Trophoblast cell (in vitro differentiated cells and primary cell): Measurements from ENCODE around the gene EIF4E3.

Experiments used
- DNase-seq, 2 donors: peaks; one replicate each; pipeline ENCODE4 v3.0.0-alpha.2; 2016
- H2AFZ ChIP-seq: 2 replicates; pipeline ENCODE4 v1.6.1; 2013; ENCODE audit warnings: low read length, moderate library complexity, mild to moderate bottlenecking; ENCODE audit not compliant: insufficient read depth, poor library complexity
- H2AK5ac ChIP-seq: 2 replicates; pipeline ENCODE4 v1.6.1; 2013; ENCODE audit warnings: mild to moderate bottlenecking, low read length
- H2BK120ac ChIP-seq: 2 replicates; pipeline ENCODE4 v1.6.1; 2013; ENCODE audit warnings: low read length, mild to moderate bottlenecking, moderate library complexity; ENCODE audit not compliant: insufficient read depth, poor library complexity
- H2BK12ac ChIP-seq: 2 replicates; pipeline ENCODE4 v1.6.1; 2013; ENCODE audit warnings: mild to moderate bottlenecking, low read length, moderate library complexity
- H2BK5ac ChIP-seq: 2 replicates; pipeline ENCODE4 v1.6.1; 2013; ENCODE audit warnings: low read length, low read depth, moderate library complexity, mild to moderate bottlenecking; ENCODE audit not compliant: poor library complexity
- H3K14ac ChIP-seq: 2 replicates; pipeline ENCODE4 v1.6.1; 2013; ENCODE audit warnings: mild to moderate bottlenecking, low read length
- H3K18ac ChIP-seq: 2 replicates; pipeline ENCODE4 v1.6.1; 2013; ENCODE audit warnings: mild to moderate bottlenecking, low read length
- H3K23ac ChIP-seq: 2 replicates; pipeline ENCODE4 v1.6.1; 2013; ENCODE audit warnings: low read length
- H3K27ac ChIP-seq: 2 replicates; pipeline ENCODE4 v1.5.1; 2013; ENCODE audit warnings: low read depth, mild to moderate bottlenecking, inconsistent platforms, low read length, moderate library complexity
- H3K27me3 ChIP-seq: 2 replicates; pipeline ENCODE4 v1.6.1; 2013; ENCODE audit warnings: inconsistent platforms, mild to moderate bottlenecking, low read length, moderate library complexity; ENCODE audit not compliant: insufficient read depth
- H3K36me3 ChIP-seq, 2 experiments: 1 replicate in 1 of 2; 2 replicates in 1 of 2; pipeline ENCODE4 v1.6.1; 2013; ENCODE audit warnings: low read length in 2 of 2, mild to moderate bottlenecking in 2 of 2, moderate library complexity in 1 of 2; ENCODE audit not compliant: insufficient read depth in 2 of 2, control insufficient read depth in 1 of 2
- H3K4ac ChIP-seq: 2 replicates; pipeline ENCODE4 v1.6.1; 2013; ENCODE audit warnings: low read depth, mild to moderate bottlenecking, low read length, moderate library complexity
- H3K4me1 ChIP-seq, 2 experiments: 1 replicate in 1 of 2; 2 replicates in 1 of 2; pipeline ENCODE4 v1.6.1; 2013; ENCODE audit warnings: low read length in 2 of 2, mild to moderate bottlenecking in 2 of 2, moderate library complexity in 1 of 2; ENCODE audit not compliant: insufficient read depth in 2 of 2, control insufficient read depth in 1 of 2
- H3K4me2 ChIP-seq: 2 replicates; pipeline ENCODE4 v1.6.1; 2013; ENCODE audit warnings: inconsistent platforms, mild to moderate bottlenecking, low read length, moderate library complexity
- H3K4me3 ChIP-seq: 2 replicates; pipeline ENCODE4 v1.5.1; 2013; ENCODE audit warnings: mild to moderate bottlenecking, low read depth, low read length, inconsistent platforms
- H3K79me1 ChIP-seq: one replicate; pipeline ENCODE4 v1.6.1; 2013; ENCODE audit warnings: low read length
- H3K79me2 ChIP-seq: 2 replicates; pipeline ENCODE4 v1.6.1; 2013; ENCODE audit warnings: low read length, mild to moderate bottlenecking; ENCODE audit not compliant: control insufficient read depth, insufficient read depth, poor library complexity
- H3K9ac ChIP-seq: 2 replicates; pipeline ENCODE4 v1.6.1; 2013; ENCODE audit warnings: mild to moderate bottlenecking, low read length
- H3K9me3 ChIP-seq: 2 replicates; pipeline ENCODE4 v1.6.1; 2013; ENCODE audit warnings: low read depth, mild to moderate bottlenecking, control low read depth, inconsistent platforms, low read length; ENCODE audit not compliant: insufficient read depth
- H4K12ac ChIP-seq: 2 replicates; pipeline ENCODE4 v1.6.1; 2013; ENCODE audit warnings: low read depth, mild to moderate bottlenecking, low read length, moderate library complexity
- H4K8ac ChIP-seq: 2 replicates; pipeline ENCODE4 v1.6.1; 2013; ENCODE audit warnings: low read depth, mild to moderate bottlenecking, low read length, moderate library complexity
- H4K91ac ChIP-seq: one replicate; pipeline ENCODE4 v1.6.1; 2013; ENCODE audit warnings: low read depth, mild to moderate bottlenecking, low read length, moderate library complexity
- WGBS: extraction: QIAGEN DNeasy Blood & Tissue Kit; methylation state at CpG from one replicate; pipeline ENCODE4 v1.1.7; 2013; ENCODE audit warnings: missing lambda C conversion rate; ENCODE audit not compliant: insufficient read length, insufficient coverage; ENCODE audit errors: extremely low coverage; 5-methylcytosine and 5-hydroxymethylcytosine counted together

EIF4E3 gene

DNA sequence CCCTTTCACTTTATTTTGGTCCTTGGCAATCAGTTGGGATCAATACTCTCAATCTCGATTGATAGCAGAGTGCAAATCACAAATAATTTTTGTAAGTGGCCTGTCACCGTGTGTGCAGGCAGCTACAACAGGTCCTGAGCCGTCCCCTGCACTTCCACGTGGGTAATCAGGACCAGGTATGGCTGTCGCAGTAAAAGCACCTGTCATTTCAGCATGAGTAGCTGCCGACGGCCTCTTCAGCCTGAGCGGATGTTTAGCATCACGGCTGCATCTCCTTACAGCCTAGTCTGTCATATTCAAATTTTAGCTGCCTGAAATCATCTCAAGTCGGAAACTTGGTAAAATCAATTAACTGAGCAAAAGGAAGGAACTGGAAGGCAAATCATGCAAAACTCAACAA is 88.7 kb downstream of the EIF4E3 start:
- Histone ChIP-seq H4K8ac (no peak overlapping the region), H3K9me3 (no peaks in the 10 kb centered on the region), H4K12ac (no peak overlapping the region), H3K14ac (no peak overlapping the region), H3K4me1 (no peaks in the 10 kb centered on the region), H3K23ac (no peak overlapping the region), H3K18ac (no peak overlapping the region), H3K27ac (no peak overlapping the region), H2BK5ac (no peak overlapping the region), H3K79me1 (no peaks in the 10 kb centered on the region), H4K91ac (no peak overlapping the region), H2AFZ (no peak overlapping the region), H2BK120ac (no peak overlapping the region), H3K4me2 (no peak overlapping the region), H3K4ac (no peak overlapping the region), H3K9ac (no peak overlapping the region), H2BK12ac (no peak overlapping the region), H2AK5ac (no peak overlapping the region), H3K79me2 (no peaks in the 10 kb centered on the region), H3K27me3 (no peaks in the 10 kb centered on the region), H3K36me3 (no peaks in the 10 kb centered on the region), H3K4me3 (no peak overlapping the region)
- no CpG with 5 or more reads among the region's 10 CpGs for WGBS
- DNase-seq = no peak

DNA sequence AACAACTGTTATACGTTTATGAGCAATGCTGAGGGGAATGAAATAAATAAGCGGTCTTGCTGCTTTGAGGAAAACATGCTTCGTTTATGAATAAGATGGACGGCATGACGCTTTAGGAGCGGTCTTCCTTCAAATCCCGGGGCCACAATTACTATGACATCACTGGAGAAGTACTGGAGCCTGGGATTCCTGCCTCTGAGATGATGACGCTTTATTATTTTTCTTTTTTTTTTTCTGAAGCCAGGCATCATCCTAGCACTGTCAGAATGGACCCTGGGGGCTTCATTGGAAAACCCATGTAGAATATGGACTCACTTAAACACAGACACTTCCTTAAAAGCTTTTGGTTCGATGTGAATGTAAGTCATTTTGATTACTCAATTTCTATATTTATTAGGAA is 89.2 kb downstream of the EIF4E3 start:
- Histone ChIP-seq H3K9me3 (no peaks in the 10 kb centered on the region), H4K8ac (no peak overlapping the region), H2BK5ac (no peak overlapping the region), H3K79me1 (no peaks in the 10 kb centered on the region), H2BK120ac (no peak overlapping the region), H3K9ac (no peak overlapping the region), H4K91ac (no peak overlapping the region), H3K4me3 (no peak overlapping the region), H3K23ac (no peak overlapping the region), H3K4ac (no peak overlapping the region), H2BK12ac (no peak overlapping the region), H3K18ac (no peak overlapping the region), H4K12ac (no peak overlapping the region), H3K14ac (no peak overlapping the region), H2AFZ (no peak overlapping the region), H2AK5ac (no peak overlapping the region), H3K36me3 (no peaks in the 10 kb centered on the region), H3K27me3 (no peaks in the 10 kb centered on the region), H3K4me1 (no peaks in the 10 kb centered on the region), H3K27ac (no peak overlapping the region), H3K79me2 (no peaks in the 10 kb centered on the region), H3K4me2 (no peak overlapping the region)
- no peak for DNase-seq
- WGBS = no CpG with 5 or more reads among the region's 9 CpGs

DNA sequence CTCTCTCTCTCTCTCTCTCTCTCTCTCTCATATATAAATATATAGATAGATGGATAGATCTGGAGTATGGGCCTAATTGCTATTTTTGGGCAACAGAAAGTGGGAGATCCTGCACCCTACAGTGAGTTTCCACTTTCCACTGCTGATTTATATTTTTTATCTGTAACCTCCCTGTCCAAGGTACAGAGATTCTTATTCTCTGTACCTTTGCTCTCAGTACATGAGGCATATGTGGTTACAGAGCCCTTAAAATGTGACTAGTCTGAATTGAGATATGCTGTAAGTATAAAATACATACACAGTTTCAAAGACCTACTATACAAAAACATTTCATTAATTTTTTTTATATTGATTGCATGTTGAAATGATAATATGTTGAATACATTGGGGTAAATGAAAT is 90.5 kb downstream of the EIF4E3 start:
- H2BK5ac ChIP-seq = no peak overlapping the region
- no peaks in the 10 kb centered on the region for H3K9me3 ChIP-seq
- H3K27ac ChIP-seq = no peak overlapping the region
- H3K79me1 ChIP-seq = no peaks in the 10 kb centered on the region
- no peak overlapping the region for H3K23ac ChIP-seq
- no peaks in the 10 kb centered on the region for H3K27me3 ChIP-seq
- no peak overlapping the region for H3K4me3 ChIP-seq
- no peak overlapping the region for H3K18ac ChIP-seq
- H3K4me2 ChIP-seq = no peak overlapping the region
- H4K12ac ChIP-seq = no peak overlapping the region
- no peak overlapping the region for H3K4ac ChIP-seq
- H2AFZ ChIP-seq = no peak overlapping the region
- no peaks in the 10 kb centered on the region for H3K79me2 ChIP-seq
- H3K9ac ChIP-seq = no peak overlapping the region
- no peak overlapping the region for H4K8ac ChIP-seq
- H3K4me1 ChIP-seq = no peaks in the 10 kb centered on the region
- no peak overlapping the region for H4K91ac ChIP-seq
- H2BK12ac ChIP-seq = no peak overlapping the region
- H3K36me3 ChIP-seq = no peaks in the 10 kb centered on the region
- no peak overlapping the region for H2AK5ac ChIP-seq
- H2BK120ac ChIP-seq = no peak overlapping the region
- H3K14ac ChIP-seq = no peak overlapping the region
- no peak for DNase-seq

DNA sequence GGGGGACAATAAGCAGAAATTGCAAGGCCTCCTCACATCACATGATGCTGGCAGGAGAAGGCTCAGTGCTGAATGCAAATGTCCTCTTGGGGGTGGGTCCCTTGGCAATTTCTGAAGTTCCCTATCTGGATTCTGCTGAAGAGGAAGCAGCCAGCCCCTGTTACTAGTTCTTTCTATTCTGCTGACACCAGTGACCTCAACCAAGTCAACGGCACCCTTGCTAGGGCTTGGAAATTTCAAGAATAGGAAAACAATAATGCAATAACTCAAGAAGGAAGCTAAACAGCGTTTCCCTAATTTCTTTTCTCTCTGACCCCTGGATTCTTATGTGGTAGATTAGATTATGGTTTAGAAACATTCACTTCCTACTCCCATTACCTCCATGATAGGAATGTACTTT is 95.5 kb downstream of the EIF4E3 start:
- Histone ChIP-seq H3K4me2 (no peak overlapping the region), H3K79me1 (no peaks in the 10 kb centered on the region), H3K27ac (no peak overlapping the region), H2BK12ac (no peak overlapping the region), H3K36me3 (no peaks in the 10 kb centered on the region), H3K18ac (no peak overlapping the region), H3K9me3 (no peaks in the 10 kb centered on the region), H4K91ac (no peak overlapping the region), H3K9ac (no peak overlapping the region), H2AFZ (no peak overlapping the region), H4K12ac (no peak overlapping the region), H3K4ac (no peak overlapping the region), H3K14ac (no peak overlapping the region), H3K4me1 (no peaks in the 10 kb centered on the region), H3K4me3 (no peak overlapping the region), H3K79me2 (no peaks in the 10 kb centered on the region), H3K23ac (no peak overlapping the region), H2AK5ac (no peak overlapping the region), H4K8ac (no peak overlapping the region), H2BK120ac (no peak overlapping the region), H3K27me3 (no peaks in the 10 kb centered on the region), H2BK5ac (no peak overlapping the region)
- peak in 1 of 2 donors; percentile 9 for DNase-seq
- no CpG with 5 or more reads among the region's 2 CpGs for WGBS

DNA sequence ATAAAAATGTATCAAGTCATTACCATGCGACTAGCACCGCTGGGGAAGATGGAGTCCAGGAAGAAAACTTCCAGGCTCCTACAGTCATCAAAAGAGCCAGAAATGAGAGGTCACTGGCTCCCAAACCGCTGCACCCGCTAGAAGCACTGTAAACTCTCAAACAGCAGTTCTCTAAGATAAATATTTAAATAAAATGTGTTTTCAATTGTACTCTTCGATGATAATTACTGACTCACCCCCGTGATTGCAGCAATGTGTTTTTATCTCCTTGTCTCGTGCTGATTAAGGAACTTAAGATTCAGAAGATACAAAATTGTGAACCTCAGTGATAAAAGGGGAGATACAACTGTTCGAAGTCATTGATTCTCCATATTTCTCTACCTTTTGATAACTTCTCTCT is 95.9 kb downstream of the EIF4E3 start:
- Histone ChIP-seq H2BK5ac (no peak overlapping the region), H2AFZ (no peak overlapping the region), H2BK12ac (no peak overlapping the region), H4K12ac (no peak overlapping the region), H4K91ac (no peak overlapping the region), H3K23ac (no peak overlapping the region), H3K4me2 (no peak overlapping the region), H3K4me3 (no peak overlapping the region), H3K9me3 (no peaks in the 10 kb centered on the region), H3K14ac (no peak overlapping the region), H2AK5ac (no peak overlapping the region), H2BK120ac (no peak overlapping the region), H3K79me1 (no peaks in the 10 kb centered on the region), H3K4me1 (no peaks in the 10 kb centered on the region), H3K27me3 (no peaks in the 10 kb centered on the region), H3K36me3 (no peaks in the 10 kb centered on the region), H3K9ac (no peak overlapping the region), H3K18ac (no peak overlapping the region), H3K79me2 (no peaks in the 10 kb centered on the region), H4K8ac (no peak overlapping the region), H3K4ac (no peak overlapping the region), H3K27ac (no peak overlapping the region)
- peak in 1 of 2 donors; percentile 10 for DNase-seq
- no CpG with 5 or more reads among the region's 8 CpGs for WGBS
